GM23338 (cell line): ENCODE measurements around the gene HSPG2.

Source experiments
- CREB1 ChIP-seq: fragments of 250-450 bp; sonication (Bioruptor Pico); IDR thresholded peaks from 2 replicates; pipeline ENCODE4 v1.5.0; 2020; ENCODE audit warnings: low read depth, mild to moderate bottlenecking, moderate library complexity
- CTCF ChIP-seq, 2 experiments: fragments of 200-600 bp in 1 of 2; sonication (generic) in 1 of 2; conservative IDR thresholded peaks; 2 replicates each; pipeline versions ENCODE4 v1.5.1 to v1.6.1; 2016 to 2017; ENCODE audit warnings: antibody characterized with exemption in 2 of 2, low read depth in 2 of 2, mild to moderate bottlenecking in 2 of 2, moderate library complexity in 1 of 2
- ETS1 ChIP-seq: IDR thresholded peaks from 2 replicates; pipeline ENCODE4 v1.6.1; 2016; ENCODE audit warnings: antibody characterized with exemption
- EZH2 ChIP-seq: fragments of 200-600 bp; sonication (generic); IDR thresholded peaks from one replicate; pipeline ENCODE4 v1.8.0; 2017; ENCODE audit warnings: antibody characterized with exemption, mild to moderate bottlenecking, low read depth; ENCODE audit not compliant: unreplicated experiment
- EZH2phosphoT487 ChIP-seq: fragments of 200-600 bp; sonication (generic); IDR thresholded peaks from one replicate; pipeline ENCODE4 v1.8.1; 2018; ENCODE audit warnings: antibody characterized with exemption; ENCODE audit not compliant: unreplicated experiment
- POLR2AphosphoS5 ChIP-seq: IDR thresholded peaks from 2 replicates; pipeline ENCODE4 v1.6.1; 2016; ENCODE audit warnings: antibody characterized with exemption, low read depth
- ZNF114 ChIP-seq: fragments of 250-450 bp; sonication (Bioruptor Pico); IDR thresholded peaks from 2 replicates; pipeline ENCODE4 v1.5.0; 2020; ENCODE audit warnings: mild to moderate bottlenecking, moderate library complexity
- ZNF462 ChIP-seq: fragments of 250-450 bp; sonication (Bioruptor Pico); IDR thresholded peaks from 2 replicates; pipeline ENCODE4 v1.5.0; 2020; ENCODE audit warnings: mild to moderate bottlenecking, moderate library complexity
- TF ChIP-seq, protein P1 (sequence below): IDR thresholded peaks from one replicate; pipeline ENCODE4 v1.6.1; 2018; ENCODE audit warnings: antibody characterized with exemption; ENCODE audit not compliant: unreplicated experiment

GRCh38 chr1:21937372-21938121 lies 437 bp upstream of the HSPG2 start:
- TF ChIP-seq, protein P1, sequence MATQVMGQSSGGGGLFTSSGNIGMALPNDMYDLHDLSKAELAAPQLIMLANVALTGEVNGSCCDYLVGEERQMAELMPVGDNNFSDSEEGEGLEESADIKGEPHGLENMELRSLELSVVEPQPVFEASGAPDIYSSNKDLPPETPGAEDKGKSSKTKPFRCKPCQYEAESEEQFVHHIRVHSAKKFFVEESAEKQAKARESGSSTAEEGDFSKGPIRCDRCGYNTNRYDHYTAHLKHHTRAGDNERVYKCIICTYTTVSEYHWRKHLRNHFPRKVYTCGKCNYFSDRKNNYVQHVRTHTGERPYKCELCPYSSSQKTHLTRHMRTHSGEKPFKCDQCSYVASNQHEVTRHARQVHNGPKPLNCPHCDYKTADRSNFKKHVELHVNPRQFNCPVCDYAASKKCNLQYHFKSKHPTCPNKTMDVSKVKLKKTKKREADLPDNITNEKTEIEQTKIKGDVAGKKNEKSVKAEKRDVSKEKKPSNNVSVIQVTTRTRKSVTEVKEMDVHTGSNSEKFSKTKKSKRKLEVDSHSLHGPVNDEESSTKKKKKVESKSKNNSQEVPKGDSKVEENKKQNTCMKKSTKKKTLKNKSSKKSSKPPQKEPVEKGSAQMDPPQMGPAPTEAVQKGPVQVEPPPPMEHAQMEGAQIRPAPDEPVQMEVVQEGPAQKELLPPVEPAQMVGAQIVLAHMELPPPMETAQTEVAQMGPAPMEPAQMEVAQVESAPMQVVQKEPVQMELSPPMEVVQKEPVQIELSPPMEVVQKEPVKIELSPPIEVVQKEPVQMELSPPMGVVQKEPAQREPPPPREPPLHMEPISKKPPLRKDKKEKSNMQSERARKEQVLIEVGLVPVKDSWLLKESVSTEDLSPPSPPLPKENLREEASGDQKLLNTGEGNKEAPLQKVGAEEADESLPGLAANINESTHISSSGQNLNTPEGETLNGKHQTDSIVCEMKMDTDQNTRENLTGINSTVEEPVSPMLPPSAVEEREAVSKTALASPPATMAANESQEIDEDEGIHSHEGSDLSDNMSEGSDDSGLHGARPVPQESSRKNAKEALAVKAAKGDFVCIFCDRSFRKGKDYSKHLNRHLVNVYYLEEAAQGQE = no peak
- TF ChIP-seq CTCF (conservative IDR thresholded peaks at IDR 0.05; ENCODE audit: low read depth in 2 of 2) = no peak
- no peak for TF ChIP-seq POLR2AphosphoS5
- TF ChIP-seq EZH2 = no peak
- peak; percentile 43; the same call in 1 of the 2 replicates for TF ChIP-seq CREB1 (CRISPR knock-in tag)
- no peak for TF ChIP-seq ZNF114 (CRISPR knock-in tag)
- no peak for TF ChIP-seq EZH2phosphoT487
- TF ChIP-seq ETS1 = no peak
- TF ChIP-seq ZNF462 (CRISPR knock-in tag) = no peak
